ENCODE results near the gene VRK2. TPM values are rescaled to one million over a fixed set of nuclear protein-coding genes. Genes with fewer than 3 reads are reported as not detected.
"Not testable (repeated sequence)": the region's sequence is repeated elsewhere in the genome, so short reads cannot be mapped to it uniquely, and the experiment has no call there.

Gene VRK2
- total RNA-seq, 2 donors from 2014 or later: 6.6 to 10.9 TPM

GRCh38 chr2:58156780-58157179, 110.2 kb downstream of the VRK2 start:
- intact Hi-C loops (cut with DNase I): no loop called here
- Histone ChIP-seq H3K27me3 (no peaks in the 10 kb centered on the region), H3K27ac (no peak overlapping the region), H3K4me3 (no peak overlapping the region), H3K9me3 (no peaks in the 10 kb centered on the region), H3K4me1 (no peaks in the 10 kb centered on the region), H3K36me3 (replicated peaks in 1 of 2; ENCODE audit: insufficient read depth in 1 of 2, low read depth in 2 of 2) (peaks cover 0 to 3% of the 10 kb centered on the region in 2 donors)
- ATAC-seq (no peak), DNase-seq (no peak)
- no peak for TF ChIP-seq CTCF (IDR thresholded peaks at IDR 0.05)
- TF ChIP-seq POLR2A (IDR thresholded peaks at IDR 0.05): no peak

- ATAC-seq (no peak), DNase-seq (no peak)
- Histone ChIP-seq H3K4me1 (no peaks in the 10 kb centered on the region), H3K27me3 (no peaks in the 10 kb centered on the region), H3K36me3 (replicated peaks in 1 of 2; ENCODE audit: insufficient read depth in 1 of 2, low read depth in 2 of 2) (peaks cover 0 to 3% of the 10 kb centered on the region in 2 donors), H3K9me3 (no peaks in the 10 kb centered on the region), H3K4me3 (no peak overlapping the region), H3K27ac (no peak overlapping the region)
- intact Hi-C loops (cut with DNase I): no loop called here
- TF ChIP-seq CTCF (IDR thresholded peaks at IDR 0.05) (no peak), POLR2A (IDR thresholded peaks at IDR 0.05) (no peak)
Measured at GRCh38 chr2:58157754-58158153, 111.1 kb downstream of the VRK2 start.

GRCh38 chr2:58158481-58158880, 111.9 kb downstream of the VRK2 start:
- Histone ChIP-seq H3K4me3 (no peak overlapping the region), H3K4me1 (no peaks in the 10 kb centered on the region), H3K36me3 (replicated peaks in 1 of 2; ENCODE audit: insufficient read depth in 1 of 2, low read depth in 2 of 2) (peaks cover 0 to 3% of the 10 kb centered on the region in 2 donors), H3K9me3 (no peaks in the 10 kb centered on the region), H3K27ac (no peak overlapping the region), H3K27me3 (no peaks in the 10 kb centered on the region)
- intact Hi-C loops (cut with DNase I): no loop called here
- WGBS, 2 donors: 70 to 71% methylated on average over 4 of the region's 4 CpGs
- ATAC-seq (no peak), DNase-seq (no peak)
- TF ChIP-seq CTCF (IDR thresholded peaks at IDR 0.05) (no peak), POLR2A (IDR thresholded peaks at IDR 0.05) (no peak)

GRCh38 chr2:58163913-58164312, 117.3 kb downstream of the VRK2 start:
- ATAC-seq: no peak
- intact Hi-C loops (cut with DNase I): no loop called here
- Histone ChIP-seq H3K9me3 (no peaks in the 10 kb centered on the region), H3K27me3 (no peaks in the 10 kb centered on the region), H3K27ac (no peak overlapping the region), H3K36me3 (replicated peaks in 1 of 2; ENCODE audit: insufficient read depth in 1 of 2, low read depth in 2 of 2) (peaks cover 0 to 3% of the 10 kb centered on the region in 2 donors), H3K4me1 (no peaks in the 10 kb centered on the region), H3K4me3 (no peak overlapping the region)
- 95 to 98% methylated on average over 3 of the region's 3 CpGs for WGBS, 2 donors
- TF ChIP-seq POLR2A (IDR thresholded peaks at IDR 0.05) (no peak), CTCF (IDR thresholded peaks at IDR 0.05) (no peak)
- DNase-seq: no peak

GRCh38 chr2:58168130-58168529, 121.5 kb downstream of the VRK2 start:
- H3K27me3 ChIP-seq; intact Hi-C loops (cut with DNase I); ATAC-seq; H3K9me3 ChIP-seq; H3K4me1 ChIP-seq; H3K36me3 ChIP-seq (replicated peaks in 1 of 2; ENCODE audit: insufficient read depth in 1 of 2, low read depth in 2 of 2); H3K27ac ChIP-seq; H3K4me3 ChIP-seq; DNase-seq: not testable (repeated sequence)
- WGBS, 2 donors: 96 to 97% methylated on average over 6 of the region's 6 CpGs

GRCh38 chr2:58169845-58170244, 123.2 kb downstream of the VRK2 start:
- H3K27me3 ChIP-seq; H3K4me1 ChIP-seq; H3K9me3 ChIP-seq; DNase-seq; ATAC-seq; intact Hi-C loops (cut with DNase I); H3K27ac ChIP-seq; H3K36me3 ChIP-seq (replicated peaks in 1 of 2; ENCODE audit: insufficient read depth in 1 of 2, low read depth in 2 of 2); H3K4me3 ChIP-seq: not testable (repeated sequence)

- H3K4me1 ChIP-seq; H3K4me3 ChIP-seq; H3K27me3 ChIP-seq; H3K27ac ChIP-seq; H3K9me3 ChIP-seq; H3K36me3 ChIP-seq (replicated peaks in 1 of 2; ENCODE audit: insufficient read depth in 1 of 2, low read depth in 2 of 2); DNase-seq; ATAC-seq; intact Hi-C loops (cut with DNase I): not testable (repeated sequence)
- WGBS, 2 donors: 90 to 93% methylated on average over 7 of the region's 7 CpGs
Measured at GRCh38 chr2:58170334-58170933, 123.8 kb downstream of the VRK2 start.

GRCh38 chr2:58171831-58172230, 125.2 kb downstream of the VRK2 start:
- H3K36me3 ChIP-seq (replicated peaks in 1 of 2; ENCODE audit: insufficient read depth in 1 of 2, low read depth in 2 of 2); H3K4me1 ChIP-seq; H3K4me3 ChIP-seq; H3K27ac ChIP-seq; H3K9me3 ChIP-seq; ATAC-seq; H3K27me3 ChIP-seq; intact Hi-C loops (cut with DNase I); DNase-seq: not testable (repeated sequence)
- WGBS, 2 donors: 94 to 96% methylated on average over 10 to 16 of the region's 16 CpGs
